ENCODE results near the gene BRF1.

GRCh38 chr14:105280525-105280924, 20.3 kb downstream of the BRF1 start:
- TF ChIP-seq CTCF (IDR thresholded peaks at IDR 0.05) (no peak), POLR2A (IDR thresholded peaks at IDR 0.05) (no peak)

Measured in right lobe of liver (tissue), 4 donors.